PC-9 (cell line): ENCODE measurements around the gene ZIC5.

Experiments
- EZH2 ChIP-seq: fragments of 200-600 bp; sonication (generic); IDR thresholded peaks from 2 replicates; pipeline ENCODE4 v1.8.0; 2017; ENCODE audit warnings: antibody characterized with exemption, low read depth
- TF ChIP-seq, protein P1 (sequence below): fragments of 200-600 bp; sonication (generic); conservative IDR thresholded peaks from 2 replicates; pipeline ENCODE4 v1.6.1; 2017; ENCODE audit warnings: mixed run types, antibody characterized with exemption, mild to moderate bottlenecking, moderate library complexity

DNA sequence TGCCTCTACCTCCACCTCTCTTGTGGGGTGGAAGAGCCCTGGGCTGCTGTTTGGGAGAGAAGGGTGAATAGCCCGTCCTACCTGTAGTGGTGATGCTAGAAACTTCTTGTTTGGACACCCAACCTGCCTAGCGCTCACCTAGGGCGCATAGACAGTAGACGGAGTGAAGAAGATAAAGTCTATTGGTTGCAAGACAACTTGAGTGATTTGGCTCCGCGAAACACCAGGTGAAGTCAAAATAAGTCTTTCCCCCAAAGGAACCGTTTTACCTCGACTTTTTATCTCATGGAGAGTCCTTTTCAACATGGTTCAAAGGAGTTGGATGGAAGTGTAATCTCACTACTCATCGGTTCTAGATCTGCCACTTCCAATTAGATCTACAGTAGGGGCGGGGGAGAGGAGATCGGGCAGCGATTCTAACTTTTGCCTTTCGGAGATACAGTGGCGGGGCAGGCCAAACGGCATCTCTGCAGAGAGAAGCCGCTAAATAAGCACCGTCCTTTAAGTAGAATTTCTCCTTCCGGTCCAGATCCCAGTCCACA, 694 bp upstream of the ZIC5 start:
- TF ChIP-seq, protein P1, sequence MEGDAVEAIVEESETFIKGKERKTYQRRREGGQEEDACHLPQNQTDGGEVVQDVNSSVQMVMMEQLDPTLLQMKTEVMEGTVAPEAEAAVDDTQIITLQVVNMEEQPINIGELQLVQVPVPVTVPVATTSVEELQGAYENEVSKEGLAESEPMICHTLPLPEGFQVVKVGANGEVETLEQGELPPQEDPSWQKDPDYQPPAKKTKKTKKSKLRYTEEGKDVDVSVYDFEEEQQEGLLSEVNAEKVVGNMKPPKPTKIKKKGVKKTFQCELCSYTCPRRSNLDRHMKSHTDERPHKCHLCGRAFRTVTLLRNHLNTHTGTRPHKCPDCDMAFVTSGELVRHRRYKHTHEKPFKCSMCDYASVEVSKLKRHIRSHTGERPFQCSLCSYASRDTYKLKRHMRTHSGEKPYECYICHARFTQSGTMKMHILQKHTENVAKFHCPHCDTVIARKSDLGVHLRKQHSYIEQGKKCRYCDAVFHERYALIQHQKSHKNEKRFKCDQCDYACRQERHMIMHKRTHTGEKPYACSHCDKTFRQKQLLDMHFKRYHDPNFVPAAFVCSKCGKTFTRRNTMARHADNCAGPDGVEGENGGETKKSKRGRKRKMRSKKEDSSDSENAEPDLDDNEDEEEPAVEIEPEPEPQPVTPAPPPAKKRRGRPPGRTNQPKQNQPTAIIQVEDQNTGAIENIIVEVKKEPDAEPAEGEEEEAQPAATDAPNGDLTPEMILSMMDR = no peak
- no peak for TF ChIP-seq EZH2
